HepG2 (cell line): ENCODE data around the gene TFG. TPM values are rescaled to one million over a fixed set of nuclear protein-coding genes. Genes with fewer than 3 reads are reported as not detected.

Experiments
- ATAC-seq: fragments of 200-7000 bp; cut with Tn5 transposase; 3 replicates; pipeline ENCODE4 v1.9.1; 2020; ENCODE audit warnings: mild to moderate bottlenecking, moderate library complexity
- BruUV-seq: library from RNA; stranded (reverse); fragments of 400-500 nt; replicated peaks from 2 replicates; lab custom pipeline; 2021; lab: Mats Ljungman, UMichigan
- CTCF ChIA-PET: fragments of 300-600 bp; formaldehyde crosslinking; extraction: SDS; loops from one replicate; lab custom pipeline; 2021; ENCODE audit warnings: low total read pairs, inconsistent platforms, low intra/inter-chr PET ratio; lab: Yijun Ruan, JAX
- POLR2A ChIA-PET: fragments of 350-600 bp; sonication (Branson Sonifier 250); formaldehyde crosslinking; loops from one replicate; lab custom pipeline; 2020; ENCODE audit warnings: antibody characterized with exemption, inconsistent platforms; lab: Yijun Ruan, JAX
- DNase-seq: peaks from one replicate; pipeline ENCODE4 v3.0.0-alpha.2; 2015; ENCODE audit warnings: low spot score
- FAIRE-seq: peaks from 3 replicates; lab custom pipeline; 2011; peaks lifted over from hg19 to GRCh38; lab: Jason Lieb, UNC
- H2AFZ ChIP-seq: one replicate; pipeline ENCODE4 v1.6.1; 2011; ENCODE audit warnings: low read length, inconsistent platforms
- H3K27ac ChIP-seq: fragments of 300-600 bp; 3 replicates; pipeline ENCODE4 v1.8.0; 2011; ENCODE audit warnings: mixed run types, mild to moderate bottlenecking, mixed read lengths, low read length, inconsistent platforms; ENCODE audit not compliant: insufficient read depth; ENCODE audit errors: extremely low read length
- H3K27me3 ChIP-seq, 2 experiments: fragments of 200-600 bp in 1 of 2; 2 replicates in 1 of 2; 3 replicates in 1 of 2; pipeline versions ENCODE4 v1.6.0 to v1.8.0; 2011; ENCODE audit warnings: low read length in 2 of 2, mild to moderate bottlenecking in 2 of 2, moderate library complexity in 2 of 2, inconsistent platforms in 1 of 2; ENCODE audit not compliant: insufficient read depth in 2 of 2, control insufficient read depth in 1 of 2
- H3K36me3 ChIP-seq, 2 experiments: fragments of 200-600 bp in 1 of 2; replicated peaks in 1 of 2; 2 replicates in 1 of 2; 3 replicates in 1 of 2; pipeline versions ENCODE4 v1.5.1 to v1.8.0; 2011; ENCODE audit warnings: low read length in 2 of 2, inconsistent platforms in 1 of 2; ENCODE audit not compliant: insufficient read depth in 2 of 2, control insufficient read depth in 1 of 2
- H3K4me1 ChIP-seq: 2 replicates; pipeline ENCODE4 v1.5.1; 2012; ENCODE audit warnings: low read length, inconsistent platforms; ENCODE audit not compliant: insufficient read depth
- H3K4me2 ChIP-seq: 2 replicates; pipeline ENCODE4 v1.6.0; 2011; ENCODE audit warnings: low read depth, low read length, inconsistent platforms
- H3K4me3 ChIP-seq, 3 experiments: fragments of 200-600 bp in 1 of 3; sonication (generic), shearing (Covaris generic) in 1 of 3; replicated peaks in 1 of 3; 2 replicates each; pipeline ENCODE4 v1.5.1; 2011 to 2016; ENCODE audit warnings: low read length in 3 of 3, inconsistent platforms in 2 of 3, low read depth in 2 of 3, mild to moderate bottlenecking in 2 of 3, control low read depth in 1 of 3, mixed read lengths in 1 of 3; ENCODE audit not compliant: insufficient read depth in 1 of 3
- H3K79me2 ChIP-seq: one replicate; pipeline ENCODE4 v1.6.1; 2011; ENCODE audit warnings: low read length, inconsistent platforms; ENCODE audit not compliant: insufficient read depth
- H3K9ac ChIP-seq: 2 replicates; pipeline ENCODE4 v1.6.0; 2011; ENCODE audit warnings: mild to moderate bottlenecking, low read depth, low read length, inconsistent platforms; ENCODE audit not compliant: insufficient read depth
- H3K9me3 ChIP-seq: 2 replicates; pipeline ENCODE4 v1.5.1; 2012; ENCODE audit warnings: mild to moderate bottlenecking, low read length
- H4K20me1 ChIP-seq: 2 replicates; pipeline ENCODE4 v1.6.0; 2011; ENCODE audit warnings: inconsistent platforms, mild to moderate bottlenecking, low read length, moderate library complexity; ENCODE audit not compliant: insufficient read depth
- ARNTL ChIP-seq: sonication (generic); formaldehyde crosslinking; IDR thresholded peaks from 2 replicates; pipeline ENCODE4 v1.4.0; 2020; ENCODE audit warnings: mild to moderate bottlenecking, missing genetic modification reagents
- CHD2 ChIP-seq: IDR thresholded peaks from 2 replicates; pipeline ENCODE4 v1.6.1; 2011; ENCODE audit warnings: low read depth, low read length, improper control_type of control experiment
- ETV6 ChIP-seq: sonication (generic); formaldehyde crosslinking; conservative IDR thresholded peaks from 2 replicates; pipeline ENCODE4 v1.4.0; 2020; ENCODE audit warnings: missing genetic modification reagents
- HMGXB4 ChIP-seq, 2 experiments: sonication (generic) in 1 of 2; formaldehyde crosslinking in 1 of 2; IDR thresholded peaks; 2 replicates each; pipeline versions ENCODE4 v1.4.0 to v1.6.1; 2018 to 2020; ENCODE audit warnings: missing genetic modification reagents in 2 of 2, borderline replicate concordance in 1 of 2, low read depth in 1 of 2, mild to moderate bottlenecking in 1 of 2, missing biosample characterization in 1 of 2
- HNF4A ChIP-seq: sonication (generic); formaldehyde crosslinking; IDR thresholded peaks from 2 replicates; pipeline ENCODE4 v1.4.0; 2020; ENCODE audit warnings: missing genetic modification reagents
- HNF4G ChIP-seq, 2 experiments: sonication (generic) in 1 of 2; formaldehyde crosslinking in 1 of 2; IDR thresholded peaks; 2 replicates each; pipeline versions ENCODE4 v1.4.0 to v1.6.1; 2011 to 2020; ENCODE audit warnings: borderline replicate concordance in 2 of 2, low read depth in 2 of 2, mild to moderate bottlenecking in 2 of 2, low read length in 1 of 2, missing genetic modification reagents in 1 of 2, moderate library complexity in 1 of 2
- ISL2 ChIP-seq: sonication (generic); formaldehyde crosslinking; IDR thresholded peaks from 2 replicates; pipeline ENCODE4 v1.5.0; 2020; ENCODE audit warnings: missing genetic modification reagents
- MTA1 ChIP-seq: sonication (generic); formaldehyde crosslinking; IDR thresholded peaks from 2 replicates; pipeline ENCODE4 v1.4.0; 2020; ENCODE audit warnings: missing genetic modification reagents, mild to moderate bottlenecking, borderline replicate concordance
- SRSF1 ChIP-seq: fragments of 200-400 bp; formaldehyde crosslinking; optimal IDR thresholded peaks from 2 replicates; pipeline ENCODE3; 2017; ENCODE audit warnings: mild to moderate bottlenecking, low read depth, low read length, moderate library complexity
- TAF1 ChIP-seq: sonication (generic); formaldehyde crosslinking; IDR thresholded peaks from 2 replicates; pipeline ENCODE4 v1.4.0; 2020; ENCODE audit warnings: missing genetic modification reagents
- ZBTB20 ChIP-seq: sonication (generic); formaldehyde crosslinking; IDR thresholded peaks from 2 replicates; pipeline ENCODE4 v1.8.1; 2023; ENCODE audit warnings: missing genetic modification reagents, low read depth, mild to moderate bottlenecking, borderline replicate concordance
- ZFP1 ChIP-seq: IDR thresholded peaks from 2 replicates; pipeline ENCODE4 v1.6.1; 2016
- ZMYM4 ChIP-seq: sonication (generic); formaldehyde crosslinking; IDR thresholded peaks from 2 replicates; pipeline ENCODE4 v1.8.1; 2023; ENCODE audit warnings: mild to moderate bottlenecking, missing genetic modification reagents
- ZNF3 ChIP-seq: IDR thresholded peaks from 2 replicates; pipeline ENCODE4 v1.7.0; 2017; ENCODE audit warnings: inconsistent platforms
- ZNF7 ChIP-seq: IDR thresholded peaks from 2 replicates; pipeline ENCODE4 v1.6.1; 2016; ENCODE audit warnings: missing biosample characterization, missing genetic modification reagents
- ZNF790 ChIP-seq: sonication (generic); formaldehyde crosslinking; IDR thresholded peaks from 2 replicates; pipeline ENCODE4 v1.8.0; 2022; ENCODE audit warnings: missing genetic modification reagents, mild to moderate bottlenecking, borderline replicate concordance
- WGBS: methylation state at CpG from one replicate; pipeline ENCODE4 v1.1.6; 2017; ENCODE audit warnings: low lambda C conversion rate; 5-methylcytosine and 5-hydroxymethylcytosine counted together
- in situ Hi-C: cut with HindIII; loops from 2 replicates; pipeline ENCODE4 v1.10.0; 2017; ENCODE audit warnings: low pct_unique_long_range_greater_than_20kb; ENCODE audit not compliant: extremely low pct_ligation_motif_present
- intact Hi-C: fragments of 100-400 bp; cut with micrococcal nuclease; formaldehyde crosslinking; loops from one replicate; pipeline ENCODE4 v1.10.0; 2022; ENCODE audit not compliant: unreplicated experiment
- polyA plus RNA-seq, 8 experiments: library from polyadenylated mRNA; depleted of rRNA in 3 of 8; stranded (reverse) in 7 of 8; unstranded in 1 of 8; fragments of >200 nt; fragmentation: Illumina TruSeq in 4 of 8; extraction: Trizol in 4 of 8; gene quantifications; 2 replicates each; pipeline versions ENCODE4 v1.2.1 to v1.2.3, GENCODE V29; 2011 to 2016; ENCODE audit warnings: low read depth in 4 of 8, missing spikeins in 1 of 8, mixed read lengths in 1 of 8; ENCODE audit not compliant: insufficient read depth in 1 of 8
- total RNA-seq, 5 experiments: library from RNA; depleted of rRNA; stranded (reverse); fragments of >200 nt; fragmentation: Illumina TruSeq; extraction: Trizol; gene quantifications; 2 replicates each; pipeline ENCODE4 v1.2.3, GENCODE V29; 2016; ENCODE audit warnings: low read depth in 1 of 5
- TF ChIP-seq, protein P1 (sequence below): sonication (generic); formaldehyde crosslinking; IDR thresholded peaks from 2 replicates; pipeline ENCODE4 v1.8.0; 2022; ENCODE audit warnings: low read depth, missing genetic modification reagents
- TF ChIP-seq, protein P2 (sequence below): sonication (generic); formaldehyde crosslinking; IDR thresholded peaks from 2 replicates; pipeline ENCODE4 v1.4.0; 2020; ENCODE audit warnings: low read depth, mild to moderate bottlenecking, missing genetic modification reagents
- TF ChIP-seq, protein P3 (sequence below): conservative IDR thresholded peaks from 2 replicates; pipeline ENCODE4 v1.6.1; 2018; ENCODE audit warnings: missing genetic modification reagents

Gene TFG
- total and polyA plus RNA-seq, 2 of the 13 experiments (the other 11 are each of a cell fraction or from before 2014, with no cell fraction given), result 53.6 to 71.7 TPM

GRCh38 chr3:100725935-100726513, 16.7 kb downstream of the TFG start:
- H3K9ac ChIP-seq, result no peak overlapping the region
- peaks cover 12 to 66% of the 10 kb centered on the region in 2 experiments for H3K36me3 ChIP-seq
- ATAC-seq (peak; percentile 87), FAIRE-seq (no peak), DNase-seq (peak; percentile 44)
- in situ Hi-C loops (no loop called here), intact Hi-C loops (no loop called here)
- peaks cover 6% of the 10 kb centered on the region; the same call in 1 of the 2 replicates for H4K20me1 ChIP-seq
- no peaks in the 10 kb centered on the region for H3K27me3 ChIP-seq
- BruUV-seq, result no TSS peak
- H3K4me3 ChIP-seq, result no peak overlapping the region
- H3K4me1 ChIP-seq, result peaks cover 10% of the 10 kb centered on the region
- no peak overlapping the region for H3K4me2 ChIP-seq
- H3K79me2 ChIP-seq, result peaks cover 5% of the 10 kb centered on the region
- ChIA-PET POLR2A (no interaction called here), CTCF (no interaction called here)
- H2AFZ ChIP-seq, result no peak overlapping the region
- 90% methylated on average over 2 of the region's 3 CpGs for WGBS
- H3K9me3 ChIP-seq, result no peaks in the 10 kb centered on the region
- no peak overlapping the region for H3K27ac ChIP-seq
- no peak for TF ChIP-seq ZFP1
- TF ChIP-seq ZBTB20 (CRISPR knock-in tag), result no peak
- TF ChIP-seq SRSF1, result no peak
- TF ChIP-seq HNF4A (CRISPR knock-in tag), result peak; percentile 86
- TF ChIP-seq, protein P1, sequence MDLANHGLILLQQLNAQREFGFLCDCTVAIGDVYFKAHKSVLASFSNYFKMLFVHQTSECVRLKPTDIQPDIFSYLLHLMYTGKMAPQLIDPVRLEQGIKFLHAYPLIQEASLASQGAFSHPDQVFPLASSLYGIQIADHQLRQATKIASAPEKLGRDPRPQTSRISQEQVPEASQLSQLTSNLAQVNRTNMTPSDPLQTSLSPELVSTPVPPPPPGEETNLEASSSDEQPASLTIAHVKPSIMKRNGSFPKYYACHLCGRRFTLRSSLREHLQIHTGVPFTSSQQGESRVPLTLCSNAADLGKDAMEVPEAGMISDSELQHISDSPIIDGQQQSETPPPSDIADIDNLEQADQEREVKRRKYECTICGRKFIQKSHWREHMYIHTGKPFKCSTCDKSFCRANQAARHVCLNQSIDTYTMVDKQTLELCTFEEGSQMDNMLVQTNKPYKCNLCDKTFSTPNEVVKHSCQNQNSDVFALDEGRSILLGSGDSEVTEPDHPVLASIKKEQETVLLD (CRISPR knock-in tag), result no peak
- TF ChIP-seq ZNF3 (CRISPR knock-in tag), result no peak
- no peak for TF ChIP-seq HMGXB4 (CRISPR knock-in tag; IDR thresholded peaks at IDR 0.05; ENCODE audit: borderline replicate concordance in 1 of 2, low read depth in 1 of 2)
- TF ChIP-seq, protein P2, sequence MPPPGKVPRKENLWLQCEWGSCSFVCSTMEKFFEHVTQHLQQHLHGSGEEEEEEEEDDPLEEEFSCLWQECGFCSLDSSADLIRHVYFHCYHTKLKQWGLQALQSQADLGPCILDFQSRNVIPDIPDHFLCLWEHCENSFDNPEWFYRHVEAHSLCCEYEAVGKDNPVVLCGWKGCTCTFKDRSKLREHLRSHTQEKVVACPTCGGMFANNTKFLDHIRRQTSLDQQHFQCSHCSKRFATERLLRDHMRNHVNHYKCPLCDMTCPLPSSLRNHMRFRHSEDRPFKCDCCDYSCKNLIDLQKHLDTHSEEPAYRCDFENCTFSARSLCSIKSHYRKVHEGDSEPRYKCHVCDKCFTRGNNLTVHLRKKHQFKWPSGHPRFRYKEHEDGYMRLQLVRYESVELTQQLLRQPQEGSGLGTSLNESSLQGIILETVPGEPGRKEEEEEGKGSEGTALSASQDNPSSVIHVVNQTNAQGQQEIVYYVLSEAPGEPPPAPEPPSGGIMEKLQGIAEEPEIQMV (CRISPR knock-in tag), result no peak
- TF ChIP-seq ZNF790, result no peak
- peak; percentile 79 for TF ChIP-seq HNF4G (IDR thresholded peaks at IDR 0.05; ENCODE audit: borderline replicate concordance, low read depth, low read length)
- TF ChIP-seq HNF4G (CRISPR knock-in tag; IDR thresholded peaks at IDR 0.05; ENCODE audit: borderline replicate concordance, low read depth), result no peak
- TF ChIP-seq, protein P3, sequence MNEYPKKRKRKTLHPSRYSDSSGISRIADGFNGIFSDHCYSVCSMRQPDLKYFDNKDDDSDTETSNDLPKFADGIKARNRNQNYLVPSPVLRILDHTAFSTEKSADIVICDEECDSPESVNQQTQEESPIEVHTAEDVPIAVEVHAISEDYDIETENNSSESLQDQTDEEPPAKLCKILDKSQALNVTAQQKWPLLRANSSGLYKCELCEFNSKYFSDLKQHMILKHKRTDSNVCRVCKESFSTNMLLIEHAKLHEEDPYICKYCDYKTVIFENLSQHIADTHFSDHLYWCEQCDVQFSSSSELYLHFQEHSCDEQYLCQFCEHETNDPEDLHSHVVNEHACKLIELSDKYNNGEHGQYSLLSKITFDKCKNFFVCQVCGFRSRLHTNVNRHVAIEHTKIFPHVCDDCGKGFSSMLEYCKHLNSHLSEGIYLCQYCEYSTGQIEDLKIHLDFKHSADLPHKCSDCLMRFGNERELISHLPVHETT, result no peak
- TF ChIP-seq ZMYM4 (CRISPR knock-in tag), result 0 out of 2 replicates have a peak, but pooled peaks have one; percentile 16
- no peak for TF ChIP-seq ARNTL (CRISPR knock-in tag)
- no peak for TF ChIP-seq TAF1 (CRISPR knock-in tag)
- no peak for TF ChIP-seq CHD2
- TF ChIP-seq ETV6 (CRISPR knock-in tag), result no peak
- TF ChIP-seq ZNF7, result peak; percentile 91
- no peak for TF ChIP-seq ISL2 (CRISPR knock-in tag)
- TF ChIP-seq MTA1 (CRISPR knock-in tag), result no peak
